Measurements from ENCODE around the gene DDX42.

The DDX42 gene

GRCh38 chr17:63826468-63827001, 52.6 kb downstream of the DDX42 start:
- DNase-seq, result no peak

DNA sequence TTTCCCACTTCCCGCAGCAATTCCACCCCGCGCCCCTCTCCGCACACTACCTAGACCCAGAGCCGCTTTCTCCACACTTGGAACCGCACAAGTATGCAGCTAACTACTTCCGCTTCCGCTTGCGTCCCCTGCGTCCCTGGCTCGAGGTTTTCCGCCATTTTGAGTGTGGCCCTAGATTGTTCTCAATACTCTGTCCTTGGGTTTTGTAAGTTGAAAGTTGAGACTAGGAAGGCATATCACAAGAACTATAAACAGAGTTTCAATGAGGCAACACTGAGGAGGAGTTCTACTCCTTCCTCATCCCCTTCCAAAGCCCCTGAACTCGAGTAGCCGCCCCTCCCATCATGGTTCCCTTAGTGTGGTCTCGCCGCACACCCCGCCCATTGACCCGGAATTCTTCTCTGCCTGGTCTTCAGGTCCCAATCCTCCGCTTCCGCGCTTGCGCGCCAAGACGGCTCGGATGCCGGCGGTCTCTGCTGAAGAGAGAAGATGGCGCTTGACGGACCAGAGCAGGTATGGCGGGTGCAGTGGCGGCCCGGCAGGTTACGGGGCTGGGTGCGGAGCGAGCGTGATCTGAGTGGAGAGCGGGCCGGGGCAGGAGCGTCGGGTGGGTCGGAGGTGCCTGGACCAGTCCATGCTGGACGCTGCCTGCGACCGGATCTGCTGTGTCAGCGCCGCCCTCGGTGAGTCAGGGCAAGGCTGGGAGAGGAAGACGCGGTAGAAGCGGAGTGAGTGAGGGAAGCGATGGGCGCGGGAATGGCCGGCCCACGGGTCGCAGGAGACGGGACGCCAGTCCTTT, 53.2 kb downstream of the DDX42 start, which contains the start of the genes FTSJ3 and PSMC5:
Gene FTSJ3 (minus strand): TSS at position 662 of the 799 bp plus-strand sequence. CDS start 761 bp downstream, outside the sequence.
Gene PSMC5 (plus strand): TSS at position 430 of the 799 bp plus-strand sequence. CDS start 60 bp downstream, at position 490.
- DNase-seq, result peak; percentile 98

DNA sequence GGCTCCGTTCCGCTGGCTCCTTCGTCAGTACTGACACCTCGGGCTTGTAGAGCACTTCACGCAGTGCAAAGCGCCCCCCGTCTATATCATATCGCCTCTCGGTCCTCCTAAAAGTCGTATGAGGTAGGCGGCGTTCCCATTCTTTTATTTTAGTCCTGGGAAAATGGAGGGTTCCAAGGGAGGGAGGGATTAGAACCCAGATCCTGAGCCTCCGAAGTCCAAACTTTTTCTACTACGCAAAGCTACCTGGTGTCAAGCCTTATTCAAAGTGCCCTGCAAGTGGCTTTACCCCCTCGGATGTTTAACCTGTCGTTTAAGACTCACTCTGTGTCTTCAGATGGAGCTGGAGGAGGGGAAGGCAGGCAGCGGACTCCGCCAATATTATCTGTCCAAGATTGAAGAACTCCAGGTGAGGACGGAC, 53.8 kb downstream of the DDX42 start:
- DNase-seq, result peak; percentile 30

DNA sequence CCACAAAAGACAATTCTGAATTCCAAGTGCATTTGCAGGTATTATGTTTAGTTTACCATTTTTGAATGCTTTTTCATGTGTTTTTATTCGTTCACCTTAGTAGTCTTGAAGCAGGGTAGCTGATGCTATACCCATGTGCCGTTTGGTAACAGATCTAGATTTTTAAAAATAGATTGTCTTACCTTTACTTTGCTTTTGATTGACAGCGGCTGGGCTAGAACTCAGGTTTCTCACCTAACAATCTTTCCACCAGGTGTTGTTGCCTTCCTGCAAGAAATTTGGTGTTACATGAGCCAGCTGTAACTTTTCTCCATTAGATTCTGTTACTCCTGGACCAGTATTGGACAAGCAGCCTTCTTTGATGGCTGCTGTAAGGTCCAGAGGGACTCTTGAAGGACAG, 55.0 kb downstream of the DDX42 start:
- no peak for DNase-seq

GRCh38 chr17:63830278-63830677, 56.3 kb downstream of the DDX42 start:
- DNase-seq, result no peak

DNA sequence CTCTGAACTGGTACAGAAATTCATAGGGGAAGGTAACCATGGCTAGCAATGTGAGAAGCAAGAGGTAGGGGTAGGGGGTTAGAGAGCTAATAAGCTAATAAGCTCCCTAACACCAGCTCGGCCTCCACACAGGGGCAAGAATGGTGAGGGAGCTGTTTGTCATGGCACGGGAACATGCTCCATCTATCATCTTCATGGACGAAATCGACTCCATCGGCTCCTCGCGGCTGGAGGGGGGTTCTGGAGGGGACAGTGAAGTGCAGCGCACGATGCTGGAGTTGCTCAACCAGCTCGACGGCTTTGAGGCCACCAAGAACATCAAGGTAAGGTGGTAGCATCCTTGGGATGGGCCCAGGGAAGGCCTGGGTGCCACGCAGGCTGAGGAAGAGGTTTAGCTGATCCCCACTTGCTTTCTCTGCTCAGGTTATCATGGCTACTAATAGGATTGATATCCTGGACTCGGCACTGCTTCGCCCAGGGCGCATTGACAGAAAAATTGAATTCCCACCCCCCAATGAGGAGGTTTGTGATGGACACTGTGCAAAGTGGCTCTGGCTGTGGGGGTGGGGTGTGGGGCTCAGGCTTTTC, 57.0 kb downstream of the DDX42 start:
- no peak for DNase-seq

DNA sequence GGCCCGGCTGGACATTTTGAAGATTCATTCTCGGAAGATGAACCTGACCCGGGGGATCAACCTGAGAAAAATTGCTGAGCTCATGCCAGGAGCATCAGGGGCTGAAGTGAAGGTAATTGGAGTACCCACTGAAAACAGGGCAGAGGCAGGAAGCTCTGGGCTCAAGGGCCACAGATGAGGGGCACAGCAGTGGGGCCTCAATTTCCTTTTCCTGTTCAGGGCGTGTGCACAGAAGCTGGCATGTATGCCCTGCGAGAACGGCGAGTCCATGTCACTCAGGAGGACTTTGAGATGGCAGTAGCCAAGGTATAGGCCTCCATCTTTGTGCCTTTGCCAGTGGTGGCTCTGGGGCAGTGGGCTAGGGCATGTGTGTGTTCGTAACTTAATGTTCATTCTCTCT, 57.5 kb downstream of the DDX42 start:
- no peak for DNase-seq

- no peak for DNase-seq
Observed at GRCh38 chr17:63832014-63832413, 58.0 kb downstream of the DDX42 start.

DNA sequence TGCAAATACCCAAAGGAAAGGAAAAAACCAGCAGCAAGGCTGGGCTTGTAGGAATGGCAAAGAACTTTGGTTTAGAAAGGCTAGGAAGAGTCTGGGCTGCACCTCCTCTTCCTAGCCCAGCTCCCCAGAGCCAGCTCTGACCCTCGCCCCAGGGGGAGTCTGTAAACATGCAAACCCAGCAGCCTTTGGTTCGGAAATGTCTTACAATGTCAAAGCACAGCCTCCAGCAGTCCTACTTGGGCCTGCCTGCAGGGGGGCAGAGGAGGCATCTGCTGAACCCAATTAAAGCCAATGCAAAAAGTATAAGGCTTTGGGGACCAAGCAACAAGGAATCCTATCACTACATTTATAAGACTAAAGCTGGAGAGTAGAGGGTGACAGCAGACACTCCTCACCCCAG, 58.5 kb downstream of the DDX42 start:
- DNase-seq, result peak; percentile 30

GRCh38 chr17:63833026-63833740, 59.2 kb downstream of the DDX42 start:
- no peak for DNase-seq

GRCh38 chr17:63833741-63834373, 59.9 kb downstream of the DDX42 start:
- no peak for DNase-seq

GRCh38 chr17:63834431-63835166, 60.6 kb downstream of the DDX42 start:
- DNase-seq, result peak; percentile 90

- DNase-seq, result no peak
Observed at GRCh38 chr17:63835167-63835720, 61.3 kb downstream of the DDX42 start.

- DNase-seq, result no peak
Observed at GRCh38 chr17:63836811-63837210, 62.8 kb downstream of the DDX42 start.

GRCh38 chr17:63837480-63837879, 63.5 kb downstream of the DDX42 start:
- DNase-seq, result no peak

GRCh38 chr17:63837962-63838600, 64.1 kb downstream of the DDX42 start:
- DNase-seq, result no peak

GRCh38 chr17:63838631-63839171, 64.7 kb downstream of the DDX42 start:
- peak; percentile 33 for DNase-seq

DNA sequence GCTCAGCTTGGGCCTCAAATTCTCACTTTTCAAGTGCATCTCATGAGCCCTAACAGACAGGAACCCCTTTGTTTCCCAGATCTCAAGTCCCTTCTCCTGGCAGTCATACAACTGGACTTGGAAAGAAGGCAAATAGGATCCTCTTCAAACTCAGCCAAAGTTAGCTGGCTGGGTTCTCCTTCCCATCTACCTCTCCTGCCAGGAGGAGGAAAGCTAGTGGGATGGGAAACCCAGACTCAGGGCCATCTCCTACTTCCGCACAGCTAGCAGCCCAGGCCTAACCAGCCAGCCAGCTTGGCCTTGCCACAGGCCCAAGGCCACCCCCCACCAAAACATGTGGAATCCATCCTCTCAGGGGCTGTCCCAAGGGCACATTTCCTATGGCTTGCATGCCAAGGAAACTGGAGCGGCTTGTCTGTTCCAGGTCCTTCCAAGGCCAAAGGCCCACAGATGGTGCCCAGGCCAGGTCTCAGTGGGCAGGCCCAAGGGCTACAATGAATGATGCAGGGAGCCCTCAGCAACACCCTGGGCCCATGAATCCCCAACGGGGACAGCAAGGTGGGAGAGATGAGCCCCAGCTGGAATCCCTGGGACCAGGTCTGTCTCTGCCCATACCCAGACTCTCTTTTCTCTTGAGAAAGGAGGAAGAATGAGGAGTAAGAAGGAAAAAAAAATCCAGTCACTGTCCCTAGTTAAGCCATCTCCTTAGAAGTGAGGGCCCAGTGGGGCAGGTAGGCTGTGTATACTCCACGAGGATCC, 66.8 kb downstream of the DDX42 start:
- no peak for DNase-seq

- DNase-seq, result peak; percentile 48
Observed at GRCh38 chr17:63841350-63842172, 67.6 kb downstream of the DDX42 start.

All from hematopoietic multipotent progenitor cell treated with erythropoietin and hydrocortisone succinate and interleukin-3 and kit ligand, for 6 days (in vitro differentiated cells).